Upper lobe of right lung (tissue), 1 donor: ENCODE results near the gene CLEC4G. TPM values are rescaled to one million over a fixed set of nuclear protein-coding genes. Genes with fewer than 3 reads are reported as not detected.

ENCODE experiments used
- ATAC-seq: fragments of 200-7000 bp; cut with Tn5 transposase; one replicate; pipeline ENCODE4 v1.9.1; 2020; ENCODE audit warnings: mild to moderate bottlenecking, moderate library complexity
- DNase-seq: peaks from one replicate; pipeline ENCODE4 v3.0.0-alpha.2; 2020
- H3K27ac ChIP-seq: fragments of 200-600 bp; one replicate; pipeline ENCODE4 v1.8.0; 2022
- H3K27me3 ChIP-seq: fragments of 200-600 bp; one replicate; pipeline ENCODE4 v1.8.0; 2022; ENCODE audit warnings: mild to moderate bottlenecking
- H3K36me3 ChIP-seq: fragments of 200-600 bp; one replicate; pipeline ENCODE4 v1.8.0; 2022
- H3K4me1 ChIP-seq: fragments of 200-600 bp; one replicate; pipeline ENCODE4 v1.8.0; 2022
- H3K4me3 ChIP-seq: fragments of 200-600 bp; one replicate; pipeline ENCODE4 v1.8.0; 2022; ENCODE audit warnings: mild to moderate bottlenecking
- H3K9me3 ChIP-seq: fragments of 200-600 bp; one replicate; pipeline ENCODE4 v1.8.0; 2022
- CTCF ChIP-seq: fragments of 200-600 bp; IDR thresholded peaks from one replicate; pipeline ENCODE4 v1.8.0; 2022; ENCODE audit warnings: antibody characterized with exemption
- intact Hi-C: fragments of 100-400 bp; cut with DNase I; formaldehyde crosslinking; loops from one replicate; pipeline ENCODE4 v1.11.0; 2022
- total RNA-seq: library from RNA; stranded (reverse); fragmentation: NEBNext Ultra II Directional; extraction: Animal tissue kit (Norgen Biotek cat#: 25700); gene quantifications from one replicate; pipeline ENCODE4 v1.2.1, GENCODE V29; 2021
- donor health status: DM: no; HTN: yes; CAD: no; lungs with severe emphysema.

Gene CLEC4G
- total RNA-seq, 1 donor from 2014 or later, result 1.4 TPM

- H3K4me1 ChIP-seq, result peaks cover 6% of the 10 kb centered on the region
- DNase-seq (peak; percentile 94), ATAC-seq (peak; percentile 91)
- H3K27ac ChIP-seq, result peak within 1 kb of the TSS; percentile 92
- TF ChIP-seq CTCF, result peak; percentile 91
- peak within 1 kb of the TSS; percentile 100 for H3K4me3 ChIP-seq
- no peaks in the 10 kb centered on the region for H3K9me3 ChIP-seq
- intact Hi-C loops, result loop anchor here (10.0 kb wide), 1 partner anchor 124 kb away; no protein-coding TSS in a partner anchor
- no peaks in the 10 kb centered on the region for H3K27me3 ChIP-seq
- H3K36me3 ChIP-seq, result peaks cover 25% of the 10 kb centered on the region
Measured at GRCh38 chr19:7680606-7681339, 51.1 kb downstream of the CLEC4G start, which contains the start of gene TRAPPC5. Gene TRAPPC5, plus strand, starts transcription at chr19:7680833. Its CDS starts 1,421 bp downstream, at chr19:7682254.

GRCh38 chr19:7679771-7680605 is 51.9 kb downstream of the CLEC4G start:
- H3K9me3 ChIP-seq, result no peaks in the 10 kb centered on the region
- no peak for TF ChIP-seq CTCF
- ATAC-seq, result no peak
- H3K36me3 ChIP-seq, result peaks cover 22% of the 10 kb centered on the region
- H3K4me1 ChIP-seq, result peaks cover 6% of the 10 kb centered on the region
- peak overlapping the region; percentile 100 for H3K4me3 ChIP-seq
- no peak for DNase-seq
- no peak overlapping the region for H3K27ac ChIP-seq
- H3K27me3 ChIP-seq, result no peaks in the 10 kb centered on the region
- intact Hi-C loops, result loop anchor here (10.0 kb wide), 1 partner anchor 125 kb away; no protein-coding TSS in a partner anchor

- ATAC-seq, result peak; percentile 3
- Histone ChIP-seq H3K36me3 (peaks cover 16% of the 10 kb centered on the region), H3K4me1 (peaks cover 6% of the 10 kb centered on the region), H3K27me3 (no peaks in the 10 kb centered on the region), H3K4me3 (peak overlapping the region; percentile 100), H3K9me3 (no peaks in the 10 kb centered on the region), H3K27ac (no peak overlapping the region)
- DNase-seq, result no peak
- intact Hi-C loops, result no loop called here
- peak; percentile 9 for TF ChIP-seq CTCF
Measured at GRCh38 chr19:7678971-7679751, 52.7 kb downstream of the CLEC4G start.

Other genes with a start within 250 kb of the CLEC4G start
- 3.6 TPM for gene PEX11G, start 243.1 kb downstream of the CLEC4G start, total RNA-seq
- 56.9 TPM for gene ZNF358, start 216.0 kb downstream of the CLEC4G start, total RNA-seq
- 55.0 TPM for gene MCOLN1, start 209.5 kb downstream of the CLEC4G start, total RNA-seq
- gene PNPLA6, start 196.4 kb downstream of the CLEC4G start, total RNA-seq, result 190 TPM
- 29.1 TPM for gene CAMSAP3, start 136.2 kb downstream of the CLEC4G start, total RNA-seq
- 42.3 TPM for gene XAB2, start 102.6 kb downstream of the CLEC4G start, total RNA-seq
- 93.2 TPM for gene PET100, start 102.3 kb downstream of the CLEC4G start, total RNA-seq
- 3.5 TPM for gene PCP2, start 98.4 kb downstream of the CLEC4G start, total RNA-seq
- 162 TPM for gene STXBP2, start 95.0 kb downstream of the CLEC4G start, total RNA-seq
- 12.5 TPM for gene RETN, start 63.1 kb downstream of the CLEC4G start, total RNA-seq
- gene MCEMP1, start 55.0 kb downstream of the CLEC4G start, total RNA-seq, result 97.9 TPM
- gene TRAPPC5, start 51.3 kb downstream of the CLEC4G start, total RNA-seq, result 83.9 TPM
- gene FCER2, start 30.0 kb downstream of the CLEC4G start, total RNA-seq, result 0.58 TPM
- gene CD209, start 15.4 kb upstream of the CLEC4G start, total RNA-seq, result 10.6 TPM
- 4.8 TPM for gene CLEC4M, start 31.1 kb upstream of the CLEC4G start, total RNA-seq
- 15.5 TPM for gene EVI5L, start 98.1 kb upstream of the CLEC4G start, total RNA-seq
- 2.6 TPM for gene PRR36, start 142.3 kb upstream of the CLEC4G start, total RNA-seq
- 11.0 TPM for gene LRRC8E, start 156.4 kb upstream of the CLEC4G start, total RNA-seq
- 36.4 TPM for gene MAP2K7, start 171.8 kb upstream of the CLEC4G start, total RNA-seq
- 1.2 TPM for gene TGFBR3L, start 182.7 kb upstream of the CLEC4G start, total RNA-seq
- 28.9 TPM for gene SNAPC2, start 188.2 kb upstream of the CLEC4G start, total RNA-seq
- 1.2 TPM for gene CTXN1, start 194.0 kb upstream of the CLEC4G start, total RNA-seq
- gene TIMM44, start 211.6 kb upstream of the CLEC4G start, total RNA-seq, result 49.8 TPM